Activated T-helper 9 cell treated with anti-CD3 and anti-CD28 coated beads, Interleukin-2, amount 50 U/mL, for 16 hours (primary cell): Measurements from ENCODE around the gene ENOX1.

ENCODE experiments used
- DNase-seq: peaks from one replicate; pipeline ENCODE4 v3.0.0-alpha.2; 2020; ENCODE audit warnings: low read depth

ENOX1 gene

DNA sequence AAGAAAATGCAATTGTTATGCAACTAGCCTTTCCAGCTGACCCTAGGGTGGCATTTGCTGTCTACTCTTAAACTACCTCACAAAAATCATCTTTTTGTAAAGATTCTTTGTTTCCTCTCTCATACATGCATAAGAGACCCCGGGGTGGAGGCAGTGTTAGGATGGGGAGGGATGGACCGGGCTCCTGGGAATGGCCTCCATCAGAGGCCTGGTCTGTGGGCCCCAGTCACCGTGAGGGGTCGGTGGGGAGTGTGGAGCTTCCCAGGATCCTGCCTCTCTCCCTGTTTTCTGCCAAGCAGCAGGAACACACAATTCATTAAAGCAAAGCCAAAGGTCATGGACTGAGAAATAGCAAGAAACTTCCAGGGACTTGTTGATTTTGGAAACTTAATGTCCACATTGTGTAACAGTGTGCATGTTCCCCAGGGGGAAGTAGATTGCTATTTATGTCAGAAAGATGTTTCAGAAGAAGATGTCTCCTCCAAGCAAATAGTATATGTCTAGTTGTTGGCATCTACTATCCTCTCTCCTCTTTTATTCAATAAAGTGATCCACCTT is 241.4 kb downstream of the ENOX1 start:
- DNase-seq, result no peak

DNA sequence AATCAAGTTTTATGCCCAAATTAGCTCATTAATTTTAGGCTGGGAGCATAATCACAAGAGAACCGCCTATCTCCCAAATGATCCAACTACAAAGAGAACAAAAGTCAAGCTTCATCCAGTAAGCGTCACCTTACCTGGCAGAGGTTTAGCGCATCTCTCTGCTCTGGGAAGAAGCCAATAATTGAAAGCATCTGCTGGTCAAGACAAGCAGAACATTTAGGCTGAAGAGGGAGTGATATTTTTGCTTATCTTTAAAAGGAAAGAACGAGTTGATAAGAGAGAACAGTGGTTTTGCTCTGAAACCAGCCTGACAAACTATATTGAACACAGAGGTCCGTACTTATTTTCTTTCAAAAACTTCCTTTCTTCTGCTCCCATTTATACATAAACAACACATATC is 242.1 kb downstream of the ENOX1 start:
- DNase-seq, result no peak

DNA sequence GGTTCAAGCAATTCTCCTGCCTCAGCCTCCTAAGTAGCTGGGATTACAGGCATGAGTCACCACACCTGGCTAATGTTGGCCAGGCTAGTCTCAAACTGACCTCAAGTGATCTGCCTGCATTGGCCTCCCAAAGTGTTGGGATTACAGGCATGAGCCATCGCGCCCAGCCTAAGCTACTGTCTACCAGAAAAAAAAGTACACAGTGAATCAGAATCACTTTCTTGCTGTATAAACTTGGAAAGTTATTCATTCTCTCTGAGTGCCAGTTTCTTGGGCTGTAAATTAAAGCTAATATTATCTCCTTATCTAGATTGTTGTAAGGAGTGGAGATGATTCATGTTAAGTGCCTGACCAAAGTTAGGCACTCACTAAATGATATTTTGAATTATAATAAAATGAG is 242.8 kb downstream of the ENOX1 start:
- DNase-seq, result no peak

DNA sequence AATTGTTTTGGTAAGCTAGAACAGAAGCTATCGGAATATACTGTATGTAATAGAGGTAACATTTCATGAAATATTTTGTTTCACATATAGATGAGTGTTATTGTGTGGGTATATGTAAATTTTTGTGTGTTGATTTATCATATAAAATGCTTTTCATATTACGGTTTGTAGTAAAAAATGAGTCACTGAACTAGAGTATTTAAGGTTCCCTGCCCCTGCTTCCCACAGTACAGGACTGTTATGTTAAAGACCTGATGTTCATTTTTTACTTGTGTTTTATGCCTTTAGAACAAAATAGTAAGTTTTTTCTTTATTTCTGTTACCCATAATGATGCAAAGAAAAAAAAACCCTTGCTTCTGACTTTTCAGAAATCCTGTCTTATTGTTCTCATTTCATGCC is 243.4 kb downstream of the ENOX1 start:
- no peak for DNase-seq

DNA sequence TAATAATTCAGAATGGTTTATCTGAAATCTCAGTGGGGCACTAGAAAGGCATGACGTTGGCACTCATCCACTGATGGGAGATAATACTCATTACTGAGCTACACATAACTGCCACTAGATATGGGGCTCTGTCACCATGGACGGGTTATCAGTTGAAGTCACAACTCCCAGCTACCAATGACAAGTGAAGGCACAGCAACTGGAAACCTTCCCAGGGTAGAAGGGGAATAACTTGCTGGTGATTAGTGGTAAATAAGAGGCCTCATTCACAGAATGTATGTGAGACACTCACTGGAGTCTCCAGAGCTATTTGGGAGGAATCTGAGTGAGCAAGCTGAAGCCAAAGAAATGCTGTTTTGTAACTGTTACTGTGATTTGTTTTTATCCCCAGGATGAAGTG is 249.6 kb downstream of the ENOX1 start:
- no peak for DNase-seq

DNA sequence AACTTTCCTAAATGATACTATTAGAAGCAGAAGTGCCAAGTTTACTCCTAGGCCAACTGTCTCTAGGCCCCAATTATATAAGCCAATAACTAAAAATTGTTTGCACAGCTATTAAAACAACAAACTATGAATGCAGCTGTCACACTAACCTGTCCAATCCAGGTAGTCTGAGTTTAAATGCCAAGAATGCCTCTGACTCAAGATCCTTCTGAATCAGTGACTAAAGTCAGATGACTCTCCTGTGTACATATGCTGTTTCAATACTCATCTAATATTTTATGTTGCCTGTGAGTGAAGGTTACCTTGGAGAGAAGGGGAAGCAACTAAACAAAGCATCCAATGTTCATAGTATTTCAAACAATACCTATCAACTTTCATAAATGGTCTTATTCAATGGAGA is 257.0 kb downstream of the ENOX1 start:
- no peak for DNase-seq

DNA sequence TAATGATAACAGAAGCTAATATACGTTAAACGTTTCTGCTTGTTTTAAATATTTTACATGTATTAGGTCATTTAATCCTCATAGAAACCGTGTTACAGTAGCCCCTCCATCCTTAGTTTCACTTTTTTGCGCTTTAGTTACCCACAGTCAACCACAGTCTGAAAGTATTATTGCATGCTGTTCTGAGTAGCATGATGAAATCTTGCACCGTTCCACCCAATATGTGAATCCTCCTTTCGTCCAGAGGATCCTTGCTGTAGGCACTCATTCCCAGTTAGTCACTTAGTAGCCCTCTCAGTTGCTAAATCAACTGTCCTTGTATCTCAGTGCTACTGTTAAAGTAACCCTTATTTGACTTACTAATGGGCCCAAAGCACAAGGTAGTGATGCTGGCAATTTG is 257.8 kb downstream of the ENOX1 start:
- no peak for DNase-seq

DNA sequence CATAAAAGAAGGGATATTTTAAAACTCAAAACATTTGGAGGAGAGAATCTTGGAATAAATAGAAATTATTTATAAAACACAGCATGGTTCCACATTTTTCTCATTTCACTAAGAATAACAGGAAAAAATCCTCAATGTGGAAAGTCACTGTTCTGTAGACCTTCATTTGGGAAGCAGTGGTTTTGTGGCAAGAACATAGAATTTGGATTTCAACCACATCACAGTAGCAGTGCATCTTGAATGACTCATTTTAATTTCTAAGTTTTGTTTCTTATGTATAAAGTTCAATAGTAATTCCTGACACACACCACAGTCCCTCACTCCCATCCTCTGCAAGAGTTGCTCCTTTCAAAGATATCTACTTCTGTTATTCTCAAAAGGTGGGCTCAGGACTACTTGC is 264.0 kb downstream of the ENOX1 start:
- DNase-seq, result no peak

DNA sequence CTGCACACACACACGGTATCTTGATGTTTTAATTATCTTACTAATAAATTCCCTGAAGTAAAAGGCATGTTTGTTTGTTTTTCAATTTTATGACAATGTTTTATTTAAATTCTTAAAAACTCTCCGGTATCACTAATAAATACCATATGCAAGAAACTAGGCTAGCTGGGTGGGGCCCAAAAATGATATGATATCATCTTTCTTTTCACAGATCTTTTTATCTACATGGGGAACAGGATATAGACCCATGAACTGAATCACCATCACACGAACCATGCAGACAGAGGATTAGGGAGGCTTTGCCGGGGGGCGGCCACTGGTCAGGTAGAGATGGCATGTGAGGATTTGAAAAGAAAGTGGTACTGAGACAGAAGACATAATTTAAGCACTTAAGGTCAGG is 266.4 kb downstream of the ENOX1 start:
- DNase-seq, result no peak

DNA sequence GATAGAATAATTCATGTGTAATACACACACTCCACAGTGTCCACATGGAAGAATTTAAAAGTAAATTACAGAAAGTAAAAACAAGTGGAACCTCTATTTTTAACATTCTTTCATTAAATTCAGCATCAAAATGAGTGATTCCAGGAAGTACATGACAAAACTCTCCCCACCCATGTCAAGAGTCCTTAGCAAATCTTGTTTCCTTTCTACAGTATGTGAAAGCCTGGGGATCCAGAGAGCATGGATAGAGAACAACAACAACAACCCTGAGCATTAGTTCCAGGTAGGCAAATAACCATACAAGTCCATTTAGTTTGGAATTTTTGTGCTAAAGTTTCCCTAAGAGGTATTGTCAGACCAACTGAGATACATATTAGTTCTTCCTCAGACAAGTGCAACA is 267.9 kb downstream of the ENOX1 start:
- DNase-seq, result no peak

DNA sequence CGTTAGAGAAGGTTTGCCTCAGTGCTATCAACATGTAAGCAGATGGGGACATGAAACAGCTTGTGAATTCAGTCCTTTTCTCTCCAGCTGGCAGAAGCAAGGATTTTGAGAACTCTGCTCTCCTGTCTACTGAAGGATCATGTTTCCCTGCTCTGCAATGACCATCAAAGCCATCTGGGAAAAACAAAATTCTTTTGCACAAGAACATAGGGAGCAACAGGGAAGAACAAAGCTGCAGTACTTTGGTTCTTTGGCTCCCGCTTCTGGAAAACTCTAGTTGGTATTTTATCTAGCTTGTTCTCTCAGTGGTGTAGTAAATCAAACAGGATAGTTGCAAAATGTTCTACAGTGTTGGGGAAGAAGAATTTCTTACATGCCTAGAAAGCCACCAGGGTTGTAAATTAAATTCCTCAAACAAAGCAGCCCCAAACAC is 270.4 kb downstream of the ENOX1 start:
- DNase-seq, result no peak

DNA sequence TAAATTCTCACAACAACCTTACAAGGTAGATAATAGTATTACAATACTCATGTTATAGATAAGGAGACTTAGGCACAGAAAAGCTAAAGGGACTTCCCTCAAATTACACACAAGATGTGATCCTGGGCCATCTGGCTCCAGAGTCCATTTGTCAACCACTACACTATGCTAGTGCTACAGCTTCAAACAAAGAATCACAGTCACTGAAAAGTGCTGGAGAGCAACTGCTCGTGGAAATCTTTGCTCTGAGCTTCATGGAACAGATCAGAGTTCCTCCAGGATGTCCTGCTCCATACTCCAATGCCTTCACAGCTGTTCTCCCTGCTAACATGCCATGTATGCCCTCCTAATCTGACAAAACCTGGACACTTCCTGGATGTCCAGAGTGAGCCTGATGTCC is 271.2 kb downstream of the ENOX1 start:
- DNase-seq, result no peak

DNA sequence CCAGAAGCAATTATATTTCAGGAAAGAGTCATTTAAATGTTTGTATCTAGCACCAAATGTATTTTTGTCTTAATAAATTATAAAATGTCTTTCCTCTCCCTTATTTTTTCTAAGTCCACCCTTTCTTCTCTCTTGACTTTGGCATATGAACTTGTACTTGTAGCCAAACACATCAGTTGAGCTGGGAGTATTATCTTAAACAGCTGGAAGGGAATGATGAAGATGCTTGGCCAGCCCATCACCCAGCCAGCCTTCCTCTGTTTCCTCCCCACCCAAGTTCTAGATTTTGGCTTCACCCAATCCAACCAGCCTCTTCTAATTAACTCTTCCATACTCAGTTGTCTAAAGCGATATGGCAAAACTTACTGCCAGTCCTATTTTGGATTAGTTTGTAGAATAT is 272.5 kb downstream of the ENOX1 start:
- no peak for DNase-seq

DNA sequence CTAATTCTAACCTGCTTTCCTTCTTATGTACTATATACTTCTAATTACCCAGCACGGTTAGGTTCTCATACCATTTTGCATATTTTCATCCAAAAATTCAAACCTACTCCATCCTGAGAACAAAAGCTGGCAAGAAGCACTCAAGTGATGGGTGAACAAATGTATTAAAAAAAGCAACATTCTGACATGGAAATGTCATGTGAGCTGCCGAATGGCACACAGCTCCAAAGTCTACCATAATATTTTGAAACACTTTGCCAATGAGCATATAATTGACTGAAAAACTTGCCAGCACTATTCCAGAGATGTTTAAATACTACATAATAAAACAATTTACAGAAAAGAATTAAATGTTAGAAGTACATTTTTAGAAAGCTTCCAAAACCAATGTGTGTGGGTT is 274.6 kb downstream of the ENOX1 start:
- no peak for DNase-seq

DNA sequence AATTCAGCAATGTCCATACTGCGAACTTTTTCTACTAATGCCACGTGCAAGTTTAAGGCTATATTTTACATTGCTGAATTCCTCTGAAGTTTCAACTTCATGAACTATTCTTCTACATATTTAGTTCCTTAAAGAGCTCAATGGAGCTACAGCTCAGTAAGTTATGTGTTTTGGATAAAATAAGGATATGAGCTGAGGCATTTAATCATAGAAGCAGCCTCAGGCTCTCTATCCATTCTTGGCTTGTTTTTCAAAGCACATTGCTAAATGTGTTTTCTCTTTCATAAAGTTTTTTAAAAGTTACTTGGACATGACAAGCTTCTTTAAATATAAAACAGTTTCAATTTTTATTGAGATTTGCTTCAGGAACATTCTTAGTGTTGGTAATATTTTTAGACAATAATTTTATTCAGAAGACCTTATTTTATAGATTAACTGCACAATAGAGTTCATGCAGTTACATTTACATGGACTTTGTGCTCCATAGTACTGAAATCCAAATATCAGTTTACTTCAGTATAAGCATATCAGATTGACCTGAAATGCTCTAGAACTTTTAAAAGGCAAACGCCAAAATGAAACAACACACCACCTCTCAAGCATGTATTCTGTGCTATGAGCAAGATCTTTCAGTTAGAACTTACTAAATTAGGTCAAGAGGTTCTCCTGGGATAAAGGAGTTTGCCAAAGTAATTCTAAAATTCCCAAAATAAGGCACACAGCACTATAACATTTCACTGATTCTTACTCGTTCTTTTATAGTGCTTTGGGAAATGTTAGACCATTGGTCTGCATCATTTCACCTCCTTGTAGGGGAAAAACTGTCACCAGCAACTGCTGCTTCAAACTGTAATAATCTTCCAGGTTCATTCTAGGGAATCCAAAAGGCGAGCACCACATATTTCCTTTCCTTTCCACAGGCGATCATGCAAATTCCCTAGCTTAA is 275.5 kb downstream of the ENOX1 start:
- DNase-seq, result no peak

DNA sequence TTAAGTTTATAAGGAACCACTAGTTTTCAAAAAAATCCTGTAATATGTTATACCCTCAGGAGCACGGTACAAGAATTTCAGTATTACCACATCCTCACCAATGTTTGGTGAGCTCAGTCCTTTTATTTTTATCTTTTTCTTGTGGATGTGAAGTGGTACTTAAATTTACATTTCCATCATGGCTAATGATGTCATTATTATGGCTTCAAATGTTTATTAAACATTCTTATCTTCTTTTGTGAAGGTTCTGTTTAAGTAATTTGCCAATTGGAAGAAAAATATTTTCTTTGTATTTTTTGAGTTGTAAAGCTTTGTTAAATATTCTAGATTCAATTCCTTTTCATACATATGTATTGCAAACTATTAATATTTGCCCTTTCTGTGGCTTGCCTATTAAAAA is 291.0 kb downstream of the ENOX1 start:
- DNase-seq, result no peak

DNA sequence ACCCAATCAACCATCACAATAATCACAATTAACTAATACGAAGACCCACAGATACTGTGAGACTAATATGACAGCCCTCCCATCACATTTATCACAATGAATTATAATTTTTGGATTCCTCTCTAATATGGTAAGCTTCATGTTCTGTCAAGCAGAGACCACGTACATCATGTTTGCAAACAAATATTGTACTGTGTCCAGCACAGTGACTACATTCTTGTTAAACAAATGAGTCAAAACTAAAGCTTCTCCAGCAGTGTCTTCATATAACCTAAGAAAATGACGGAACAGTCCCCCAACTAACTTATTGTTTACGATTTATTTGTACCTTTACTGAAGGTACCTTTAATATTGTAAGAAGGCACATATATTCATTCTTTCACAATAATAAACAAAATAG is 292.6 kb downstream of the ENOX1 start:
- DNase-seq, result no peak

DNA sequence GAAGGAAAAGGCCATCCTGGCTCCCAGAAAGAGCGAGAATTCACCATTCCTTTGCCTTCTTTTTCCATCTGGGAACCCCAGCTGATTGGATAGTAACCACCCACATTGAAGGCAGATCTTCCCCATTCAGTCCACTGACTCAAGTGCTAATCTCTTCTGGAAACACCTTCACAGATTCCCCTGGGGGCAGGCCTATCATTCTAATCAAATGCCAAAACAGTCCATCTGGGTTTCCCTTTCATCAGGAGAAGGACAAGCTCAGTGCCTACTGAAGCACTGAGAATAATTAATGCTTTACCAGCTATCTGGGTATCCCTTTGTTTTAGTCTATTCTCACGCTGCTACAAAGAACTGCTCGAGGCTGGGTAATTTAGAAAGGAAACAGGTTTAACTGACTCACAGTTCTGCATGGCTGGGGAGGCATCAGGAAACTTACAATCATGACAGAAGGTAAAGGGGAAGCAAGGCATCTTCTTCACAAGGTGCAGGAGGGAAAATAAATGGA is 293.2 kb downstream of the ENOX1 start:
- no peak for DNase-seq

DNA sequence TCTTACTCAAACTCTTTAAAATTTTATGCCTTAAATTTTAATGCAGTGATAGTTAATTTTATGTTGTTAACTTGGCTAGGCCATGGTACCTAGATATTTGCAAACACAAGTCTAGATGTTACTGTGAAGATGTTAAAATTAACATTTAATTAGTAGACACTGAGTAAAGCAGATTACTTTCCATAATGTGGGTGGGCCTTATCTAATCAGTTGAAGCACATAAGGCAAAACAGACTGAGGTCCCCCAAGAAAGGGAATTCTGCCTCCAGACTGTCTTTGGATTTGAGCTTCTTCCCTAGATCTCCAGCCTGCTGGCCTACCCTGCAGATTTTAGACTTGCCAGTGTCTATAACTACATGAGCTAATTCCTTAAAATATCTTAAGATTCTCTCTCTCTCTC is 294.0 kb downstream of the ENOX1 start:
- DNase-seq, result no peak

DNA sequence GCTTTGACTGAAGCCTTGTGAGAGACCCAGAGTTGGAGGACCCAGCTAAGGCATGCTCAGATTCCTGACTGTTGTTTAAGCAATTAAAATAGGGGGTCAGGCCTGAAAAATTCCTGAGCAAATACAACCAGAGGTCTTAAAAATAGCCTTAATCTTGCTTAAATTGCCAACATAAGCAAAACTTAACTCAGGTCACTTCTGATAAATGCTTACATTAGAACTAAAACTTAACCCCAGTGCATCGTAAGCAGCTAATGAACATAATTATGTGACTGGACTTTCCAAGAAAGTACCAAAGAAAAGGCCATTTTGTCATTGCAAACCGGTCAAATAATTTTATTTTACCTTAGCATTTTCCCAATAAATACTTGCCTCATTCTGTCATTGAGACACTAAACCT is 294.5 kb downstream of the ENOX1 start:
- DNase-seq, result no peak

DNA sequence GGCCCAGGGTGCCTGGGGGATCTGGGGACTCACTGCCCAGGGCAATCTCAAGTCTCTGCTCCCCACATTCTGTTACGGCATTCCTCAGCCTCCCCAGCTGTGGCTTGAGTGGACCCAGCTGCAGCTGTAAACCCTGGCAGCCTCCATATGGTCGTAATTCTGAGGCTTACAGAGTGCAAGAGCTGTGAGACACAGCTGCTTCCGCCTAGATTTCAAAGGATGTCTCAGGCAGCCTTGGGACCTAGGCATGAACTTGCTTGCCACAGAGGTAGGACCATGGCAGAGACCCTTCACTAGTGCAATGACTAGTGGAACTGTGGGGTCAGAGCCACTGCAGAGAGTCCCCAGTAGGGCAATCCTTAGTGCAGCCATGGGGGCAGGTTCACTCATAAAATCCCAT is 297.5 kb downstream of the ENOX1 start:
- no peak for DNase-seq

DNA sequence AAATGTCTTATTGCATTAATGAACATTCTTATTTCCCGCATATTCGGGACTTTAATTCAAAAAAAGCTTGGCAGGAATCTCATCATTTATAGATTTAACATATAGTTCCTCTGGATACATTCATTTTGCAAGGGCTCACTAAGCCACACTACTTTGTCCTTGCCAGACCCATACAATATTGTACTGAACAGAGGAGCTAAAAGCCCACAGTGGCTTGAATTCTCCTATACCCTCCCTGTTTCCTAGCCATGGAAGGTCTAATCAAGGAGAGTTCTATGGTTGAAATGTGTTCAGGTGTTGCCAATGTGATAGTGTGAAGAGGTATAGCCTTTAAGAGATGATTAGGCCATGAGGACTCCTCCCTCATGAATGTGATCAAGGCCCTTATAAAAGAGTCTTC is 298.9 kb downstream of the ENOX1 start:
- no peak for DNase-seq

DNA sequence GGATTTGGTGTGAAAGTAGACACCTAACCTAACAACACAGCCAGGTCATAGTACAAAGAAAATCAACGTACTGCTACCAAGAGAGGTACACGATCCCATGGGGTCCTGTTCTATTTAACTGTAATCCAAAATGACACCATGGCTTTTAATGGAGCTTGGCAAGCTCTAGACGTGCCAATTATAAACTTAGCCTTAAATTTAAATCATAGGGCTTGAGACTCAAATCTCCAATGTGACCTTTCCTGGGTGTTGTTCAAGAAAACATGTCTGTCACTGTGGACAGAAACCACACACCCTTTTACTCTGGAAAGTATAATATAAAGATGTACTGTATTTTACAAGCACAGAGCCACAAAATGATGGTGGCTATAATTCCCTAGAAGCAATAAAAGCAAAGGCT is 299.3 kb downstream of the ENOX1 start:
- DNase-seq, result no peak
